Measurements from ENCODE around the gene GAREM1. TPM values are rescaled to one million over a fixed set of nuclear protein-coding genes. Genes with fewer than 3 reads are reported as not detected.

GAREM1 gene
- total and polyA plus RNA-seq, 9 of the 15 experiments (the other 6 are each of a cell fraction or from before 2014, with no cell fraction given), result 0.03 to 0.33 (median 0.07) TPM; not detected in 1

DNA sequence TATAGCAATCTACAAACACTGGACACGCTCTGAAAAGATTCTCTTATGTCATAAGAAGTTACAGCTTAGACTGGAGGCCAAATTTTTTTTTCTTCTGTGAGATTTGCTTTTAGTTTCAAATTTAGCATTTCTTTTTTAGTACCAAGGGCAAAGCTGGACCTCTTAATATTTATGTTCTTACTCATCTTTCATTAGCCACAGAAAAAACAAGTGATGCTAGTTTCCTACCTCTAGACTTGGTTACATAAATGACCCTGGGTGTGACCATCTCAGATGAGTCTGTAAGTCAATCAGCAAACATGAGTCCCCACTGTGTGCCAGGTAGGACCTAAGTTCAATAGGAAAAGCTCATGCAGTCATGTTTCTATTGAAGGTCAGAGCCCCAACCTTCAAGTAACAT, 186.4 kb downstream of the GAREM1 start (continued):
- TF ChIP-seq, protein P1, sequence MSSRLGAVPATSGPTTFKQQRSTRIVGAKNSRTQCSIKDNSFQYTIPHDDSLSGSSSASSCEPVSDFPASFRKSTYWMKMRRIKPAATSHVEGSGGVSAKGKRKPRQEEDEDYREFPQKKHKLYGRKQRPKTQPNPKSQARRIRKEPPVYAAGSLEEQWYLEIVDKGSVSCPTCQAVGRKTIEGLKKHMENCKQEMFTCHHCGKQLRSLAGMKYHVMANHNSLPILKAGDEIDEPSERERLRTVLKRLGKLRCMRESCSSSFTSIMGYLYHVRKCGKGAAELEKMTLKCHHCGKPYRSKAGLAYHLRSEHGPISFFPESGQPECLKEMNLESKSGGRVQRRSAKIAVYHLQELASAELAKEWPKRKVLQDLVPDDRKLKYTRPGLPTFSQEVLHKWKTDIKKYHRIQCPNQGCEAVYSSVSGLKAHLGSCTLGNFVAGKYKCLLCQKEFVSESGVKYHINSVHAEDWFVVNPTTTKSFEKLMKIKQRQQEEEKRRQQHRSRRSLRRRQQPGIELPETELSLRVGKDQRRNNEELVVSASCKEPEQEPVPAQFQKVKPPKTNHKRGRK (tag; IDR thresholded peaks at IDR 0.05), result no peak
- TF ChIP-seq, protein P2, sequence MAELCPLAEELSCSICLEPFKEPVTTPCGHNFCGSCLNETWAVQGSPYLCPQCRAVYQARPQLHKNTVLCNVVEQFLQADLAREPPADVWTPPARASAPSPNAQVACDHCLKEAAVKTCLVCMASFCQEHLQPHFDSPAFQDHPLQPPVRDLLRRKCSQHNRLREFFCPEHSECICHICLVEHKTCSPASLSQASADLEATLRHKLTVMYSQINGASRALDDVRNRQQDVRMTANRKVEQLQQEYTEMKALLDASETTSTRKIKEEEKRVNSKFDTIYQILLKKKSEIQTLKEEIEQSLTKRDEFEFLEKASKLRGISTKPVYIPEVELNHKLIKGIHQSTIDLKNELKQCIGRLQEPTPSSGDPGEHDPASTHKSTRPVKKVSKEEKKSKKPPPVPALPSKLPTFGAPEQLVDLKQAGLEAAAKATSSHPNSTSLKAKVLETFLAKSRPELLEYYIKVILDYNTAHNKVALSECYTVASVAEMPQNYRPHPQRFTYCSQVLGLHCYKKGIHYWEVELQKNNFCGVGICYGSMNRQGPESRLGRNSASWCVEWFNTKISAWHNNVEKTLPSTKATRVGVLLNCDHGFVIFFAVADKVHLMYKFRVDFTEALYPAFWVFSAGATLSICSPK (IDR thresholded peaks at IDR 0.05; ENCODE audit: borderline replicate concordance), result no peak
- TF ChIP-seq HDAC2 (IDR thresholded peaks at IDR 0.05) (no peak), CC2D1A (IDR thresholded peaks at IDR 0.05) (no peak), POLR3G (IDR thresholded peaks at IDR 0.05; ENCODE audit: extremely low read depth, insufficient read length, insufficient replicate concordance) (no peak), KHSRP (IDR thresholded peaks at IDR 0.05) (no peak), ZNF324 (CRISPR knock-in tag; IDR thresholded peaks at IDR 0.05) (no peak), CHCHD3 (CRISPR knock-in tag; IDR thresholded peaks at IDR 0.05) (no peak), TEAD4 (IDR thresholded peaks at IDR 0.05; ENCODE audit: low read length) (no peak), TEAD4 (CRISPR knock-in tag; IDR thresholded peaks at IDR 0.05; ENCODE audit: borderline replicate concordance) (no peak), PHB2 (IDR thresholded peaks at IDR 0.05; ENCODE audit: low read depth) (no peak)
